Tibial nerve (tissue), 4 donors: ENCODE measurements around the gene ANO10. TPM values are rescaled to one million over a fixed set of nuclear protein-coding genes. Genes with fewer than 3 reads are reported as not detected.
"Not testable (repeated sequence)": the region's sequence is repeated elsewhere in the genome, so short reads cannot be mapped to it uniquely, and the experiment has no call there.

Experiments
- DNase-seq, 2 donors: peaks; one replicate each; pipeline ENCODE4 v3.0.0-alpha.2; 2019; ENCODE audit warnings: low spot score in 2 of 2
- H3K27ac ChIP-seq, 4 donors: fragments of 200-600 bp; sonication (generic) in 3 of 4; one replicate each; pipeline ENCODE4 v1.5.1; 2017 to 2019; ENCODE audit warnings: mild to moderate bottlenecking in 1 of 4
- H3K27me3 ChIP-seq, 2 donors: fragments of 200-600 bp; sonication (generic) in 1 of 2; one replicate each; pipeline versions ENCODE4 v1.5.1 to v1.6.0; 2017 to 2019
- H3K36me3 ChIP-seq, 3 donors: fragments of 200-600 bp; sonication (generic); one replicate each; pipeline ENCODE4 v1.5.1; 2018 to 2019
- H3K4me1 ChIP-seq, 4 donors: fragments of 200-600 bp; sonication (generic) in 3 of 4; one replicate each; pipeline ENCODE4 v1.5.1; 2017 to 2019
- H3K4me3 ChIP-seq, 4 donors: fragments of 200-600 bp; sonication (generic) in 3 of 4; one replicate each; pipeline ENCODE4 v1.5.1; 2017 to 2019; ENCODE audit warnings: mild to moderate bottlenecking in 1 of 4, moderate library complexity in 1 of 4
- H3K9me3 ChIP-seq, 4 donors: fragments of 200-600 bp; sonication (generic) in 3 of 4; one replicate each; pipeline ENCODE4 v1.5.1; 2017 to 2019
- CTCF ChIP-seq, 5 experiments: fragments of 200-600 bp in 3 of 5; fragments of 450-650 bp in 2 of 5; sonication (generic) in 3 of 5; IDR thresholded peaks; one replicate each; pipeline ENCODE4 v1.5.1; 2016 to 2019; ENCODE audit warnings: antibody characterized with exemption in 5 of 5, mild to moderate bottlenecking in 3 of 5, moderate library complexity in 2 of 5
- EP300 ChIP-seq, 2 donors: sonication (generic); formaldehyde crosslinking; IDR thresholded peaks; one replicate each; pipeline ENCODE4 v1.6.1; 2017; ENCODE audit warnings: antibody characterized with exemption in 2 of 2, mild to moderate bottlenecking in 1 of 2
- POLR2A ChIP-seq, 2 donors: fragments of 450-650 bp; IDR thresholded peaks; one replicate each; pipeline ENCODE4 v1.6.1; 2017; ENCODE audit warnings: antibody characterized with exemption in 2 of 2, mild to moderate bottlenecking in 2 of 2, moderate library complexity in 2 of 2
- WGBS, 2 donors: methylation state at CpG; one replicate each; pipeline ENCODE4 v1.1.5; 2018; 5-methylcytosine and 5-hydroxymethylcytosine counted together
- total RNA-seq, 4 donors: library from RNA; depleted of rRNA; stranded (reverse); fragments of >200 nt; gene quantifications; one replicate each; pipeline ENCODE4 v1.1.0, GENCODE V29; 2016

ANO10 gene
- total RNA-seq, 4 donors from 2014 or later = 19.4 to 28.8 (median 21.2) TPM

DNA sequence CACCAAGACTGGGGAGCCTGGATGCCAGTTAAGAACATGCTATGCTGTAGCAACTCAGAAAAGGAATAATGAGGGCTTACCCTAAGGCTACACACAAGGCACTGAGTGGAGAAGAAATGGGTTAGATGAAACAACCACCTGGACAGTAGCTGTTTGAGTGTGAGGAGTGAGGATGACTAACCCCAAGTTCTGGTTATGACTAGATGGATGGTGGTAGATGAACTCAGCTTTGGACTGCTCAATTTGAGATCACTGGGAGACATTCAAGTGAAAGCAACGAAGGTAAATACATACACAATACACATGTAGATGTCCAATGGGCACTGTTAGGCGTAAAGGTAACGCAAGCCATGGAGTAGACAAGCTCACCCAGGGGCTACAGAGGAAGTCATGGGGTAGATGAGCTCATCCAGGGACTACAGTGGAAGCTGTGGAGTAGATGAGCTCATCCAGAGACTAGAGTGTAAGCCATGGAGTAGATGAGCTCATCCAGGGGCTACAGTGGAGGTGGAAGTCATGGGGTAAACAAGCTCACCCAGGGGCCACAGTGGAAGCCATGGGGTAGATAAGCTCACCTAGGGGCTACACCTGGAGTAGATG lies 98.3 kb downstream of the ANO10 start:
- Histone ChIP-seq H3K4me3 (no peak overlapping the region), H3K9me3 (peaks cover 0 to 16% (median under 1%) of the 10 kb centered on the region in 4 donors), H3K36me3 (peaks cover 0 to 33% (median 0%) of the 10 kb centered on the region in 3 donors), H3K27ac (no peak overlapping the region), H3K27me3 (no peaks in the 10 kb centered on the region), H3K4me1 (no peaks in the 10 kb centered on the region)
- WGBS, 2 donors = 95 to 99% methylated on average over 3 of the region's 3 CpGs
- no peak for DNase-seq
- TF ChIP-seq EP300 (IDR thresholded peaks at IDR 0.05) = no peak
- TF ChIP-seq POLR2A (IDR thresholded peaks at IDR 0.05) = no peak
- TF ChIP-seq CTCF (IDR thresholded peaks at IDR 0.05) = no peak

DNA sequence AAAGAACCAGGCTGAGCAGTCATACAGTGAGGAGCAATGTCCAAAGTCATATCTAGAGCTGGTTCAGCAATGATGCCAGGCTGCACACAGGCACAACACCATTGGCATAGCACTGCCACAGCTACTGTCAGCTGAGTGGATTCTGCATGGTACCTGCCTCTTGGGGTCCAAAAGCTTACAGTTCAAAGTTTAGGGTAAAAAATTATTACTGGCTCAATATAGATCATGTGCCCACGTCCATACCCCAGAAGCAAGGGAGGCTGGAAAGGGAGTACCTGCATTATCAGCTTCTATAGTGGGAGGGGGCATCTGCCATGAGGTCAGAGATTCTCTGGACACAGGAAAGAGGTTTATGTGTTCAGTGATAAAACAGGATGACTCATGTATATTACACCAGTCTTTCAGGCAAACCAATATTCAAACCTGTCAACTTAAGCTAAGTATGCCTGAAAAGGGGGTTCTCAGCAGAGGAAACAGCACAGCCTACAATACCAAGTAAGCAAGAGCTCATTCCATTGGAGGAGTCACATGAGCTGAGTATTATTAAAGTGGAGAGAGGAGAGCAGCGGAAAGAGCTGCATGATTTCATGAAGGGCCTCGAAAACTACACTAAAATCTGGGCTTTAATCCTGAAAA lies 99.0 kb downstream of the ANO10 start:
- no peaks in the 10 kb centered on the region for H3K27me3 ChIP-seq
- no peak for DNase-seq
- TF ChIP-seq POLR2A (IDR thresholded peaks at IDR 0.05) (no peak), EP300 (IDR thresholded peaks at IDR 0.05) (no peak), CTCF (IDR thresholded peaks at IDR 0.05) (no peak)
- peaks cover 0 to 18% (median 0%) of the 10 kb centered on the region in 4 donors for H3K9me3 ChIP-seq
- peaks cover 0 to 39% (median 0%) of the 10 kb centered on the region in 3 donors for H3K36me3 ChIP-seq
- no peaks in the 10 kb centered on the region for H3K4me1 ChIP-seq
- no peak overlapping the region for H3K27ac ChIP-seq
- WGBS, 2 donors = 94% methylated on average over 3 of the region's 3 CpGs
- no peak overlapping the region for H3K4me3 ChIP-seq

- no peaks in the 10 kb centered on the region for H3K4me1 ChIP-seq
- 91 to 92% methylated on average over 1 of the region's 1 CpG for WGBS, 2 donors
- no peak for DNase-seq
- no peaks in the 10 kb centered on the region for H3K27me3 ChIP-seq
- no peak overlapping the region for H3K27ac ChIP-seq
- H3K9me3 ChIP-seq = peaks cover 0 to 18% (median 0%) of the 10 kb centered on the region in 4 donors
- TF ChIP-seq POLR2A (IDR thresholded peaks at IDR 0.05) (no peak), CTCF (IDR thresholded peaks at IDR 0.05) (no peak), EP300 (IDR thresholded peaks at IDR 0.05) (no peak)
- peaks cover 0 to 48% (median 0%) of the 10 kb centered on the region in 3 donors for H3K36me3 ChIP-seq
- no peak overlapping the region for H3K4me3 ChIP-seq
These were observed 99.9 kb downstream of the ANO10 start for GRCh38 chr3:43521941-43522340.

- DNase-seq, H3K27me3 ChIP-seq, H3K4me3 ChIP-seq, H3K4me1 ChIP-seq, H3K27ac ChIP-seq: not testable (repeated sequence)
- Histone ChIP-seq H3K36me3 (peaks cover 0 to 41% (median 0%) of the 10 kb centered on the region in 3 donors), H3K9me3 (peaks cover 0 to 18% (median 0%) of the 10 kb centered on the region in 4 donors)
- 97% methylated on average over 7 of the region's 7 CpGs for whole genome bisulfite sequencing, 2 donors
These were observed 103.3 kb downstream of the ANO10 start for GRCh38 chr3:43518515-43518914.

GRCh38 chr3:43515970-43516635 lies 105.7 kb downstream of the ANO10 start:
- 89 to 93% methylated on average over 9 of the region's 9 CpGs for WGBS, 2 donors
- H3K27ac ChIP-seq = no peak overlapping the region
- H3K9me3 ChIP-seq = peaks cover 0 to 18% (median 0%) of the 10 kb centered on the region in 4 donors
- H3K36me3 ChIP-seq = peaks cover 0 to 34% (median 0%) of the 10 kb centered on the region in 3 donors
- no peaks in the 10 kb centered on the region for H3K27me3 ChIP-seq
- no peak for DNase-seq
- TF ChIP-seq POLR2A (IDR thresholded peaks at IDR 0.05) = no peak
- no peak for TF ChIP-seq CTCF (IDR thresholded peaks at IDR 0.05)
- TF ChIP-seq EP300 (IDR thresholded peaks at IDR 0.05) = no peak
- no peaks in the 10 kb centered on the region for H3K4me1 ChIP-seq
- no peak overlapping the region for H3K4me3 ChIP-seq
